ENCODE measurements around the gene FOXL2. TPM values are rescaled to one million over a fixed set of nuclear protein-coding genes. Genes with fewer than 3 reads are reported as not detected.

Gene FOXL2
- total RNA-seq = not detected

DNA sequence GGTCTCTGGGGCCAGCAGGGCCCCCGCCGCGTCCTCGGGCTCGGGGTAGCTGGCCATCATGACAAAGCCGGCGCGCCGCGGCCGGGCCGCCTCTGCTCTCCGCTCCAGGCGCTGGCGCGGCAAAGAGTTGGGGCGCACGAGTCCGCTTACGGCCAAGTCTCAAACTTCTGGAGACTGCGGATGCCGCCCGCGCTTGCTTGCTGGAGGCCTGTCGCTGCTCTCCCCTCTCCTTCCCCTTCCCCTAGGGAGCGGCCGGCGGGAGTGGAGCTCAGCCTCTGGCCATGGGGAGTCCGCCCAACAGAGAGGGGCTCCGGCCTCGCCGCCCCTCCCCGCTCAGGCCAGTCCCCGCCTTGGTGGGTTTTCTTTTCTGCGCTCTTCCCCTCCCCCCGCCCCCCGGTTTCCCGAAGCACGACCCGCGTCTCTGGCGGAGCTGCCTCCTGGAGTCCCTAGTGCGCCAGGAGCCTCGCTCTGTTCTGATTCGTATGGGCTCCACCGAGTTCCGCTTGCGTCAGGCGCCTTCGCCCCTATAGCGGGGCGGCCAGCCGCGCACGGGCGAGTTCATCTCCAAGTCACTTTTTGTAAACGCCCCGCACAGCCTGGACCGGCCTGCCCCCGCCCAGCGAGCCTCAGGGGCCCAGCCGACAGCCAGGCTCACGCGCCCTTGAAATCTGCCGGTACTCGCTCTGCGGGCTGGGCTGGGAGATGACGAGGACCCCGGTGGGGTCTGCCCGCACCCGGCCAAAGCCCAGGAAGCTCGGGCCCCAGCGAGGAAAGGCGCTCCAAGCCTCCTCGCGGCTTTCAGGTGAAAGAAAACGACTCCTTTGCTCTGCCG, at the start of gene FOXL2, which contains the start of gene FOXL2NB:
Gene FOXL2, minus strand, starts transcription at position 475 of the 832 bp plus-strand sequence. Its CDS starts 415 bp downstream, at position 60.
Gene FOXL2NB, plus strand, starts transcription at position 555 of the 832 bp plus-strand sequence. Its CDS starts 148 bp downstream, at position 703.
- peaks cover 30 to 43% of the 10 kb centered on the region in 2 donors for H3K4me1 ChIP-seq
- no peak for DNase-seq
- H3K27me3 ChIP-seq = peaks cover 71% of the 10 kb centered on the region
- WGBS, 2 donors = 1 to 3% methylated on average over 20 to 28 of the region's 78 CpGs
- no peak within 1 kb of the TSS for H3K27ac ChIP-seq
- TF ChIP-seq, protein P1, sequence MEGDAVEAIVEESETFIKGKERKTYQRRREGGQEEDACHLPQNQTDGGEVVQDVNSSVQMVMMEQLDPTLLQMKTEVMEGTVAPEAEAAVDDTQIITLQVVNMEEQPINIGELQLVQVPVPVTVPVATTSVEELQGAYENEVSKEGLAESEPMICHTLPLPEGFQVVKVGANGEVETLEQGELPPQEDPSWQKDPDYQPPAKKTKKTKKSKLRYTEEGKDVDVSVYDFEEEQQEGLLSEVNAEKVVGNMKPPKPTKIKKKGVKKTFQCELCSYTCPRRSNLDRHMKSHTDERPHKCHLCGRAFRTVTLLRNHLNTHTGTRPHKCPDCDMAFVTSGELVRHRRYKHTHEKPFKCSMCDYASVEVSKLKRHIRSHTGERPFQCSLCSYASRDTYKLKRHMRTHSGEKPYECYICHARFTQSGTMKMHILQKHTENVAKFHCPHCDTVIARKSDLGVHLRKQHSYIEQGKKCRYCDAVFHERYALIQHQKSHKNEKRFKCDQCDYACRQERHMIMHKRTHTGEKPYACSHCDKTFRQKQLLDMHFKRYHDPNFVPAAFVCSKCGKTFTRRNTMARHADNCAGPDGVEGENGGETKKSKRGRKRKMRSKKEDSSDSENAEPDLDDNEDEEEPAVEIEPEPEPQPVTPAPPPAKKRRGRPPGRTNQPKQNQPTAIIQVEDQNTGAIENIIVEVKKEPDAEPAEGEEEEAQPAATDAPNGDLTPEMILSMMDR (IDR thresholded peaks at IDR 0.05) = no peak
- no peak for TF ChIP-seq POLR2A (IDR thresholded peaks at IDR 0.05)
- no peaks in the 10 kb centered on the region for H3K9me3 ChIP-seq
- peak within 1 kb of the TSS in 1 of 3 donors; percentile 21 for H3K4me3 ChIP-seq (replicated peaks in 1 of 3)
- intact Hi-C loops (cut with DNase I) = no loop called here
- no peaks in the 10 kb centered on the region for H3K36me3 ChIP-seq

DNA sequence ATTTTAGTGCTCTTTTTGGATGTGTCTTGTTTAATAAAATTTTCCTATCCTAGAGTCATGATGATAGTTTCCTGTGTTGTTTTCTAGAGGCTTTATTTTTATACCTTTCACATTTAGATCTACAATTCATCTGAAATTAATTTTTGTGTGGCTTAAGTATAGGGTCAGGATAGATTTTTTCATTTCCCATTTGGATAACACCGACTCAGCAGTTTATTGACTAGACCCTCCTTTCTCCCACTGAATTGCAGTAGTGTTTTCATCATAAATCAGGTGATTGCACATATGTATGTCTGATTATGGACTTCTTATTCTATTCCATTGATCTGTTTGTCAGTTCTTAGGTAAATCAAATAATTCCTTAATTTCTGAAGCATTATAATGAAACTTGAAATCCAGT, 48.8 kb upstream of the FOXL2 start:
- WGBS, 2 donors = 74 to 85% methylated on average over 1 of the region's 1 CpG
- Histone ChIP-seq H3K27ac (no peak overlapping the region), H3K4me3 (replicated peaks in 1 of 3) (no peak overlapping the region), H3K9me3 (no peaks in the 10 kb centered on the region), H3K36me3 (no peaks in the 10 kb centered on the region), H3K4me1 (no peaks in the 10 kb centered on the region), H3K27me3 (no peaks in the 10 kb centered on the region)
- no peak for TF ChIP-seq POLR2A (IDR thresholded peaks at IDR 0.05)
- TF ChIP-seq, protein P1 (IDR thresholded peaks at IDR 0.05) = no peak
- no peak for DNase-seq
- intact Hi-C loops (cut with DNase I) = no loop called here

DNA sequence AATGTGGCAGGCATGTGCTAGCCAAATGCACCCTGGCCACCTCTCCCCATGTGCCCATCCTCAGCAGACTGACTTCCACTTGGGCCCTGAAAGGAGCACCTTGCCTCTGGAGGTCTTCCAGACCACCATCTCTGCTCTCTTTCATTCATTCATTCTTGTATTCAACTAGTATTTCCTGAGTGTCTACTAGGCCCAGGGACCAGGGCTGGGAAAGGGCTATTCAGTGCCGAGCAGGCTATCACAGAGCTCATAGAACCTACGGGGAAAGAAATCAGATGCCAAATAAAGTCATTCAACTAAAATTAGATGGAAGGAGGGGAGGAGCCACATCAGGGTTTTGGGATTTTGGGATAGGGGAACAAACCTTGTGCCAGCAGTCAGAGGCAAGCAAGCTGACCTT, 40.2 kb upstream of the FOXL2 start:
- Histone ChIP-seq H3K27ac (no peak overlapping the region), H3K27me3 (no peaks in the 10 kb centered on the region), H3K36me3 (no peaks in the 10 kb centered on the region), H3K4me1 (no peaks in the 10 kb centered on the region), H3K9me3 (no peaks in the 10 kb centered on the region), H3K4me3 (replicated peaks in 1 of 3) (no peak overlapping the region)
- DNase-seq = no peak
- intact Hi-C loops (cut with DNase I) = no loop called here
- TF ChIP-seq, protein P1 (IDR thresholded peaks at IDR 0.05) = no peak
- TF ChIP-seq POLR2A (IDR thresholded peaks at IDR 0.05) = no peak
- whole genome bisulfite sequencing, 2 donors = 97 to 100% methylated on average over 2 of the region's 2 CpGs

DNA sequence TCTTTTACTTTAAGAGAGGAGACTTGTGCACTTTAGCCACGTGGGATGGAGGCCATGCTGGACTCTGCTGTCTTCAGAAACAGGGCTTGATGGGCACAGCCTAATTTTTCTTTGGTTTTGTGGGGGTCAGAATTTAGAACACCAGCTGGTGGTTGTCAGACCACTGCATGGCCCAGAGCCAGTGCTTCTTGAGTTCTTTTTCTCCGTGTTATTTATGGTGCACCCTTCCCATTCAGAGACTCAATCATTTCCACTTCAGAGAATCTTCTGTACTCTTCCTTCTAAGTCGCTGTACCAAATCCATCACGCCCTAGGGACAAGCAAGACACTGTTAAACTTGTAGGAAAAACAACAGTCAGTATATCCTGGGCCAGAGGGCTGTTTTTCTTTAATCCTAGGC, 39.0 kb upstream of the FOXL2 start:
- intact Hi-C loops (cut with DNase I) = no loop called here
- 47 to 54% methylated on average over 4 of the region's 4 CpGs for WGBS, 2 donors

More for the DNA sequence above, 39.0 kb upstream of the FOXL2 start:
- no peak overlapping the region for H3K4me3 ChIP-seq (replicated peaks in 1 of 3)
- no peak for DNase-seq
- H3K36me3 ChIP-seq = no peaks in the 10 kb centered on the region
- TF ChIP-seq, protein P1 (IDR thresholded peaks at IDR 0.05) = no peak
- no peak for TF ChIP-seq POLR2A (IDR thresholded peaks at IDR 0.05)
- H3K27me3 ChIP-seq = no peaks in the 10 kb centered on the region
- H3K4me1 ChIP-seq = no peaks in the 10 kb centered on the region
- no peaks in the 10 kb centered on the region for H3K9me3 ChIP-seq
- H3K27ac ChIP-seq = no peak overlapping the region

Measured in thyroid gland (tissue), 4 donors.